GM18909 (cell line): Measurements from ENCODE around the gene POC1A.

ENCODE experiments used
- ATAC-seq: cut with Tn5 transposase; IDR thresholded peaks from one replicate; pipeline ENCODE4 v1.9.1; 2021; ENCODE audit warnings: mild to moderate bottlenecking; ENCODE audit not compliant: unreplicated experiment, poor library complexity

The POC1A gene

GRCh38 chr3:52154135-52155094 is at the start of gene POC1A:
Gene POC1A (minus strand): TSS chr3:52154423. CDS start chr3:52154372, 51 bp downstream.
- ATAC-seq, result peak; percentile 83

GRCh38 chr3:52203701-52204100 is 49.5 kb upstream of the POC1A start:
- no peak for ATAC-seq

DNA sequence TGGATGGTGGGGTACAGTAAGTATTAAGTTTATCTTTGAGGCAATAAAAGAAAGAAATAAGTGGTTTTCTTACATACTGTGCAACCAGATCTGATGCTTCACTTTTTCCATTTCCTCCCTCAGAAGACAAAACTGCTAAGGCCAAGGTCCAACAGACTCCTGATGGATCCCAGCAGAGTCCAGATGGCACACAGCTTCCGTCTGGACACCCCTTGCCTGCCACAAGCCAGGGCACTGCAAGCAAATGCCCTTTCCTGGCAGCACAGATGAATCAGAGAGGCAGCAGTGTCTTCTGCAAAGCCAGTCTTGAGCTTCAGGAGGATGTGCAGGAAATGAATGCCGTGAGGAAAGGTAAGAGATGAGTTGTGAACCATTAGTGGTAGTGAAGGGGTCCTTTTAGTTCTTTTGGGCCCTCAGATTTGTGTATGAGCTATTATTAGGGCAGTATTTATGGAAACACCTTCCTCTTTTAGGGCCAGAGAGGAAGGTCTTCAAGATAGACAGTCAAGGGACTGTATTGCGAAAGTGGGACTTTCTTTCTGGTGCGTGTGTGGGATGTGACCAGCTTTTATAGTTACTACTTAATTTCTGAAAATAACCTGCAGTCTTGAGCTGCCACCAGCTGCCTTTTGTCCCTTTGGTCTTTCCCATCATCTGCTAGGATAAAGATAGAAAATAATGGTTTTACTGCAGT is 48.3 kb upstream of the POC1A start:
- no peak for ATAC-seq

DNA sequence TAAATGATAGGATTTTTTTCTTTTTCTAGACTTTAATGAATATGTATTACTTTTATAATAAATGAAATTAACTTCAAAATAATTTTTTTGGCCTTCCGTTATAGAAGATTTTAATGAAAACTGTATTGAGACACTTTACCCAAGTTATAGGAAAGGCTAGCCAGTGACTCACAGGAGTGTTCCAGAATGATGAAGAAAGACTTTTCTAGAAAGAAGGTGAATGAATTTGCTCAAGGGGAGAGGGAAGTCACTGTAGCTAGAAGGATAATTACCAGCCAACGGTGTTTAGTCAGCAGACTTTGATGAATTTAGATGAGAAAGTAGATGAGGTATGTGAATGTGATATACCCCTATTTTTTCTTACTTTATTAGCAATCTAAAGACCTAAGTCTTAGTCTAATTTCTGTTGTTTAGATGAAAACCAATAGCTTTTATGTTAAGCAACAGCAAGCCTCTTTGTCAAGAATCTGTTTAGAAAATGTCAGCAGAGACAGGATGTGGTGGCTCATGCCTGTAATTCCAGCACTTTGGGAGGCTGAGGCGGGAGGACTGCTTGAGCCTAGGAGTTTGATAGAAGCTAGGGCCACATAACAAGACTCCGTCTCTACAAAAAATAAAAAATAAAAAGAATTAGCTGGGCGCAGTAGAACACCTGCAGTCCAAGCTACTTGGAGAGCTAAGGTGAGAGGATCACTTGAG is 46.9 kb upstream of the POC1A start:
- ATAC-seq, result no peak

DNA sequence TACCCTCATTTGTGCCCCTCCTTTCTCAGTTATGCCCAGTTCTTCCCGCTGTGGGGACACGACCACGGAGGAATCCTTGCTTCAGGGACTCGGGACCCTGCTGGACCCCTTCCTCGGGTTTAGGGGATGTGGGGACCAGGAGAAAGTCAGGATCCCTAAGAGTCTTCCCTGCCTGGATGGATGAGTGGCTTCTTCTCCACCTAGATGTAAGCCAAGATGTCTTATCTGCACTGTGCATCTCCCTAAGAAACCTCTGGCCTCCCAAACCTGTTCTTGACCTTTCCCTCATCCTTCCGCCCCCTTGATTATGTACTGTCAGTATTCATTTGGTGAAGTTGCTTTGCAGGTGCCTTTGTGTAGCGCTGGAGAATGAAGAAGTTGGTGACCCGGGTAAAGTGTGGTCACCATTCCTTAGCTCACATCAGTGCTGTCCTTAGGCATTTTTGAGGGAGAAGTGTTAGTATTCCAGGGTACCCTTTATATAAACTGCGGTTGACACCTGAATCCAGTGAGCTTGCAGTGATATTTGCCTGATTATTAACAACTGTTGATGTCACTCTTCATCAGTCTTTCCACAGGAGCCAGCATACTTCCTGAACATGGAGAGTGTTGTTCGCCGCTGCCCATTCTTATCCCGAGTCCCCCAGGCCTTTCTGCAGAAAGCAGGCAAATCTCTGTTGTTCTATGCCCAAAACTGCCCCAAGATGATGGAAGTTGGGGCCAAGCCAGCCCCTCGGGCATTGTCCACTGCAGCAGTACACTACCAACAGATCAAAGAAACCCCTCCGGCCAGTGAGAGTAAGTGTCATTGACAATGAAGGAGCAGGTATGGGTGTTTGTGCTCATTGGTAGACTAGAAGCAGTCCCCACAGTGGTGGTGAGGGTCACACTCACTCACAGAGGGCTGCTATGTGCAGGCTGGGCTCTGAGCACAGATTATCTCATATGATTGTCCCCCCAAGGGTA is 44.7 kb upstream of the POC1A start:
- ATAC-seq, result no peak

GRCh38 chr3:52197842-52198625 is 43.8 kb upstream of the POC1A start, which contains the start of gene ALAS1:
Gene ALAS1 (plus strand): TSS chr3:52198160. CDS start chr3:52199242, 1,082 bp downstream.
- peak; percentile 83 for ATAC-seq

- ATAC-seq, result no peak
Measured at GRCh38 chr3:52197499-52197841, 43.2 kb upstream of the POC1A start.

GRCh38 chr3:52196977-52197376 is 42.8 kb upstream of the POC1A start:
- ATAC-seq, result no peak

DNA sequence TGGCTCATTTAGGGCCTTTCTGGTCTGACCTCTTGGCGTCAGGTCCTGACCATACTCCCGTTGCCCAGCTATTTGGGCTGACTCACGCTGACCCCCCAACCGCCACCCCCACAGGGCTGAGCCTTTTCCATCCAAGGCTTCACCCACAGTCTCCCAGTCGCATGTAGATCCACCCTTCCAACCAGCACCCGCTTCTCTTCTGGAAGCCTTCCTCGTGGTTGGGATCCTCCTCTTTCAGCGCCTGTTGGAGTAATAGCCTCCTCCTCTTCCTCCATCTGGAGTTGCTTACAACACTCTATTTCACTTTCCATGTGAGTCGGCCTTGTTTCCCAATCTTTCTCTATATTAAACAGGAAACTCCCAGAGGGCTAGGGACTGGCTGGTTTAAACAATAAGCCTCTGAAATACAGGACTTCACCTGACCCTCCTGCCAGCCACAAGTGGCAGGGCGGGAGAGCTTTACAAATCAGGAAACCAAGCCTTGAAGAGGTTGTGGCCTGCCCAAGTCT is 41.7 kb upstream of the POC1A start:
- ATAC-seq, result no peak

- ATAC-seq, result no peak
Measured at GRCh38 chr3:52195291-52195597, 41.0 kb upstream of the POC1A start.

DNA sequence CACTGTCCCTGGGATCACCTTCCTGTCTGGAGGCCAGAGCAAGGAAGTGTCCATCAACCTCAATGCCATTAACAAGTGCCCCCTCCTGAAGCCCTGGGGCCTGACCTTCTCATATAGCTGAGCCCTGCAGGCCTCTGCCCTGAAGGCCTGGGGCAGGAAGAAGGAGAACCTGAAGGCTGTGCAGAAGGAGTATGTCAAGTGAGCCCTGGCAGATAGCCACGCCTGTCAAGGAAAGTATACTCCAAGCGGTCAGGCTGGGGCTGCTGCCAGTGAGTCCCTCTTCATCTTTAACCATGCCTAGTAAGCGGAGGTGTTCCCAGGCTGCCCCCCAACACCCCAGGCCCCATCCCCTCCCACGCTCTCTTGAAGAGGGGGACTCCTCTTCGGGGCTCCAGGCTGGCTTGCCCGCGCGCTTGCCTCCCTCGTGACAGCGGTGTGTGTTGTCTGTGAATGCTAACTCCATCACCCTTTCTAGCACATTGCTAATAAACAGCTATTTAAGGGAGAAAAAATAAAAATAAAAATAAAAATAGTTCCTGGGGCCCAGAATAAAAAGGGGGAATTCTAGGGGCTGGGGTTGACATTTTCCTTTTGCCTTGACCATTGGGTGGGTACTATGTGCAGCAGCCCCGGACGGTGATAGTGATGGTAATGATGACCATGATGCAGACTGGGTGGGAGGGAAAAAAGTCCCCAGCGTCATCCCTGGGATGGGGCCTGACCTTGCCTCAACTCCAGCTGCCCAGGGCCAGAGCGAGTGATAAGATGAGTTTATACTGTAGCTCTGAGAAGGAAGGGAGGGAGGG is 40.5 kb upstream of the POC1A start:
- ATAC-seq, result no peak

DNA sequence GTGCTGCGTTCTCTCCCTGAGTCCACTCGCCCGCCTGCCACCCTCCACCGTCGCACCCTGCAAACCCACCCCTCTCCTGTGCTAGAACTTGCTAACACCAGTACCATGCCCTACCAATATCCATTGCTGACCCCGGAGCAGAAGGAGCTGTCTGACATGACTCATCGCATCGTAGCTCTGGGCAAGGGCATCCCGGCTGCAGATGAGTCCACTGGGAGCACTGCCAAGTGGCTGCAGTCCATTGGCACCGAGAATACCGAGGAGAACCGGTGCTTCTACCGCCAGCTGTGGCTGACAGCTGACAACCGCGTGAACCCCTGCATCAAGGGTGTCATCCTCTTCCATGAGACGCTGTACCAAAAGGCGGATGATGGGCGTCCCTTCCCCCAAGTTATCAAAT is 38.8 kb upstream of the POC1A start:
- ATAC-seq, result no peak

DNA sequence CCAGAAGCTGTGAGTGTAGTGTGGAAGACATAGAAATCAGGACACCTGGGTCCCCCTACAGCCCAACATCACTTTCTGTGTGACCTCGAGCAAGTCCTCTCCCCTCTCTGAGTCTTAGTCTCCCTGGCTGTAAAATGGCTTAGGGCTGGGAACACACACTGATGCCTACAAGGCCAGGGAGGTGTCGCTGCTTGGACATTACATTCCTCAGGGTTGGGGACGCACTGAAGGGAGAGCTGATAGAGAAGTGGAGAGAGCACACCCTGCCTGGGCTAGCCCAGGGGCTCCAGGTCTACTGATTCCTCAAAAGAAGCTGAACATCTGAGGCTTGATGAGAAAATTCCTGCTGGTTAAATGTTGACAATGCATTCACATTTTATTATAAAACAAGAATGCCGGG is 37.4 kb upstream of the POC1A start:
- no peak for ATAC-seq

GRCh38 chr3:52190294-52191074 is 36.3 kb upstream of the POC1A start:
- ATAC-seq, result no peak

GRCh38 chr3:52188556-52188955 is 34.3 kb upstream of the POC1A start:
- ATAC-seq, result no peak

DNA sequence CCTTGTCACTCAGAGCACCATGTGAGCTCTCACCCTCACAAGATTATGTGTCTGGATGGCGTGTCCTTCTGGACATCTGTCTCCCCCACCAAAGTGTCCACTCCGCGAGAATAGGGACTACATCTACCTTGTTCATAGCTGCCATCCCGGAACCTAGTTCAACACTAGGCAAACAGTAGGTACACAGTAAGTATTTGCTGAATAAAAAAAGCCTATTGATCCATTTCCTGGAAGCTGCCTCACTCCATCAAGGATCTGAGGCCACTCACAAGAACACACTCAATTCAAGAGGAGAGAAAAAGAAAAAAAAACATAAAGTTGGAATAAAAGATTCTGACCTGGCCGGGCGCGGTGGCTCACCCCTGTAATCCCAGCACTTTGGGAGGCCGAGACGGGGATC is 32.5 kb upstream of the POC1A start:
- ATAC-seq, result no peak

DNA sequence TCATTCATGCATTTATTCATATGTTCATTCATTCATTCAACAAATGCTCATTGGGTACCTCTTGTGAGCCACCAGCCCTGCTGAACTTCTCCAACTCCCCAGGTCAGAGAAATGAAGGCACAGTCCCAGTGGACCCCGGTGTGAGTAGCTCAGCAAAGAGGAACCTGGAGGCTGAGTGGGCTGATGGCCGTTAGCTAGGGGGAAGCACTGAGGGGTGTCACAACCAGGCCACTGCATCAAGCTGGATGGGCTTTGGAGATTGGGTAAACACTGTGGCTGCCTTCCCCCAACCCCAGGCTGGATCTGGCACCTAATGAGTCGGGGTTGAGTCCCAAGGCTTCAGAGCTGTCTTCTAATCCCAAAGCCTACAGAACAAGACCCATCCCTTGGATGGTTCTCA is 31.6 kb upstream of the POC1A start:
- ATAC-seq, result no peak
